C4-2B (cell line): ENCODE results near the gene KIF1A.

Experiments
- ZFX ChIP-seq: fragments of 450-650 bp; IDR thresholded peaks from 2 replicates; pipeline ENCODE4 v1.6.1; 2017
- TF ChIP-seq, protein P1 (sequence below): fragments of 450-650 bp; conservative IDR thresholded peaks from 2 replicates; pipeline ENCODE4 v1.5.1; 2017; ENCODE audit warnings: mild to moderate bottlenecking

DNA sequence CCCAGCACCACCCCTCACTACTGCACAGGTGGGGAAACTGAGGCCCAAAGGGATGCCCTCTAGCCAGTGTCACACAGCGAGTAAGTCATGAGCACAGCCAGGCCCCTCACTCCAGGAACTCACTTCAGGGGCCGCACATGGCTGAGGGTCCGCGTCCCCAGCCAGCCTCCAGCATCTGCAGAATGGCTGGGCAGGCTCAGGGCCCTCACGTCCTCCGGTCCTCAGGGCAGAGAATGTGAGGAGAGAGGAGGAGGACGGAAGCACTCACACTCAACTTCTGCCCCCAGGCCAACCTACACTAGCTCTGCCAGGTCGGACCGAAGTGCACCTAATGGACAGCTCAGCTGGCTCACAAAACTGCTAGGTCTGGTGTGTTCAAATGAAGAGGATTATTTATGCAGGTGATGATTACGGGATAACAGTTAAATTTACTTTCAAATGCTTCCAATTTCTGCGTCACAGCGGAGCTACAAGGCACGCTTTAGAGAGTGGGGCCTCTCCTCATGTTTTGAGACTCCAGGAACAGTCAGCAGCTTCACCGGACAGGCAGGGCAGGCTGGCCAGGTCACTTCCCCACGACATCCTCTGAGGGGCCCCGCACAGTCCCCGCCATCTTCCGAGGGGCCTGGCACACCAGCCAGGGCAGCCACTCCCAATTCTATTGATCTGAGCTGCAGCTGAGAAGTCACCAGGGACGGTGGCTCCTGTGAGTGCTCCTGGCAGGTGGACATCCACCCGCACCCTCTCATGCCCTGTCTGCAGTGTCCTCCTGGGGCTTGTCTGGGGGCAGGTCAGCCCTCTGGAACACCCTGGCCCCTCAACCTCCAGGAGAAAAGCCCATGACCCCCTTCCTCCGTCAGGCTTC is 26.5 kb downstream of the KIF1A start:
- TF ChIP-seq, protein P1, sequence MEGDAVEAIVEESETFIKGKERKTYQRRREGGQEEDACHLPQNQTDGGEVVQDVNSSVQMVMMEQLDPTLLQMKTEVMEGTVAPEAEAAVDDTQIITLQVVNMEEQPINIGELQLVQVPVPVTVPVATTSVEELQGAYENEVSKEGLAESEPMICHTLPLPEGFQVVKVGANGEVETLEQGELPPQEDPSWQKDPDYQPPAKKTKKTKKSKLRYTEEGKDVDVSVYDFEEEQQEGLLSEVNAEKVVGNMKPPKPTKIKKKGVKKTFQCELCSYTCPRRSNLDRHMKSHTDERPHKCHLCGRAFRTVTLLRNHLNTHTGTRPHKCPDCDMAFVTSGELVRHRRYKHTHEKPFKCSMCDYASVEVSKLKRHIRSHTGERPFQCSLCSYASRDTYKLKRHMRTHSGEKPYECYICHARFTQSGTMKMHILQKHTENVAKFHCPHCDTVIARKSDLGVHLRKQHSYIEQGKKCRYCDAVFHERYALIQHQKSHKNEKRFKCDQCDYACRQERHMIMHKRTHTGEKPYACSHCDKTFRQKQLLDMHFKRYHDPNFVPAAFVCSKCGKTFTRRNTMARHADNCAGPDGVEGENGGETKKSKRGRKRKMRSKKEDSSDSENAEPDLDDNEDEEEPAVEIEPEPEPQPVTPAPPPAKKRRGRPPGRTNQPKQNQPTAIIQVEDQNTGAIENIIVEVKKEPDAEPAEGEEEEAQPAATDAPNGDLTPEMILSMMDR = no peak
- no peak for TF ChIP-seq ZFX
